DMS114 treated with DMSO at 0.1 percent for 48 hours (cell line): ENCODE data around the gene TMEM131.

Experiments
- DNase-seq: peaks from one replicate; lab custom pipeline; 2025; ENCODE audit not compliant: unreplicated experiment; lab: John Stamatoyannopoulos, UW

Gene TMEM131

GRCh38 chr2:97765933-97766332 is 229.8 kb downstream of the TMEM131 start:
- no peak for DNase-seq

DNA sequence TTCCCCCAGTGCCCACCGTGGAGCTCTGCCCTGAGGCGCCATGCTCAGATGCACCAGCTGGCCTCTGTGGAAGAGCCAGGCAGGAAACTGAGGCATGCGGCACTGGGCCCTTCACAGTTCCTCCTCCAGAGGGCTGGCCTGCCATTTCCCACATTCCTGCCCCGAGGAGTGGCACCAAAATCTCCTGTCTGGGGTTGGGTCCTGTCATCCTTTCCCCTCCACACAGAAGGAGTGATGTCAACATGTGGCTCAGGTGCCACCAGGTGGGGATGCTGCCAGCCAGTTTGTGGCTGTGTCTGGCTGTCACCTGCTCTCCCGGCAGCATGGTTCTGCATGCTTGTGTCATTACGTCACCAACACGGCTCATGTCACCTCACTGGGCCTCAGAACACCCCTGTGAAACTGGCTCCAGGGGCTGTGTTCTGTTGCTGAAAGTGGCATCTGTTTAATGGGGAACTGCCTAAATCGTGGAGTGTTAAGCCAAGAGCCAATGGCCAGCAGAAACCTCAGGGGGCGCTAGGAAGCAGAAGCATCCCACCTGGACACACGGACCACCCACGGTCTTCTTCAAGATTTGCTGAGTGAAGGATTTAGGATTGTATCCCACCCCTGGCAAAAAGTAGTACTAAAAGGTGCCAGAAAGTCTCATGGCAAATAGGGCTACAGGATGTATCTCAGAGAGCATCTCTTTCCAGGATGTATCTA is 231.0 kb downstream of the TMEM131 start:
- DNase-seq: no peak

DNA sequence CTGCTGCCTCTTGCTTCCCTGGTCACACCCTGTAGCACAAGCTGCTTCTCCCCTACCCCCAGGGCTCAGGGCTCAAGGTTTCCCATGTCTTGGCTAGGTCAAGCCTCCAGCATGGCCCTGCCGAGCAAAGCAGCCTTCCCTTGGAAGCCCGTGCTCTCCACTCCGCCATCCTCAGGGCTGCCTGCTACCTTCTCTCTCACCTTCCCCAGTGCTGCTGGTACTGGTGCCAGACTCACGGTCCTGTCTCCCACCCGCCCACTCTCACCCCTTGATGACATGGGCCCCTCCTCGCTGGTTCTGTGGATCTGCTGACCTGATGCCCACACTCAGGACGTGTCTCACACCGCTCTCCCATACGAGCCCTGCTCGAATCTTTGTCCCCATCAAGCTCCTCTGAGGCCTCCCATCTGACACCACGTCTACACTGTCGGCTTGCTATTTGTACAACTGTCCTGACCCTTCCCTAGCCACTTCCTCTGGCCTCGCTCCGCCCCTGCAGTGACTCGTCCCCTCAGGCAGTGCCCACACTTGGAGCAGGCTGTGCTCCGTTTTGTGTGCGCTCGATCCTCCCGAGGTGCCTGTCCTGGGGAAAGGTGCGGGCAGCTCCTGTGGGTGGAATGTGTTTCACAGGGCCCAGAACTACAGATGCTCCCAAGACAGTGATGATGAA is 232.4 kb downstream of the TMEM131 start:
- DNase-seq: no peak

- no peak for DNase-seq
These were observed 234.6 kb downstream of the TMEM131 start for GRCh38 chr2:97761192-97761591.

- DNase-seq: no peak
These were observed 235.2 kb downstream of the TMEM131 start for GRCh38 chr2:97760480-97761049.

GRCh38 chr2:97759727-97760407 is 235.9 kb downstream of the TMEM131 start:
- DNase-seq: no peak

DNA sequence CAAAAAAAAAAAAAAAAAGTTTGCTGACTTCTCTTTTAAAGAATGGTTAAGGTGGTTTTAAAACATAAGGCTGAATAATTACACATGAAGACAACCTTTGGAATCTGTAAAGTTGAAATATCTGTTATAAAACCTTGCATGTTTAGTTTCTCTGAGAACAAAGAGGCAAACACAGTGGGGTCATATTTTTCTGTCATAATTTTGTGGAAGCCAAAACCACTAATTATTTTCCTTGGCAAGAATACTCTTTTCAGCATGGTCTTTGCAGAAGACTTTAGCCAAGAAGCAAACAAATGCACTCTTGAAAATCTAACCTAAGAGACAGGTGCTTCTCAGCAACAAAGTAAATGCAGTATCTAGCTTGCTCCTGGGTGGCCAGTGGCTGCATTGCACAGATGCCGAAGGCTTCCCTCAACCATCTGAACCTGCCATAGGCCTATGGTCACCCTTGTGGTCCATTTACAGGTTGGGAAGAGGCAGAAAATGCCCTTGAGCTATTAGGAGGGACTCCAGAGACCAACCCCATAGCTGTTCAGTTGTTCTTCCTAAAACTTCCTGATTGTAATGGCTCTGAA is 237.5 kb downstream of the TMEM131 start:
- no peak for DNase-seq

DNA sequence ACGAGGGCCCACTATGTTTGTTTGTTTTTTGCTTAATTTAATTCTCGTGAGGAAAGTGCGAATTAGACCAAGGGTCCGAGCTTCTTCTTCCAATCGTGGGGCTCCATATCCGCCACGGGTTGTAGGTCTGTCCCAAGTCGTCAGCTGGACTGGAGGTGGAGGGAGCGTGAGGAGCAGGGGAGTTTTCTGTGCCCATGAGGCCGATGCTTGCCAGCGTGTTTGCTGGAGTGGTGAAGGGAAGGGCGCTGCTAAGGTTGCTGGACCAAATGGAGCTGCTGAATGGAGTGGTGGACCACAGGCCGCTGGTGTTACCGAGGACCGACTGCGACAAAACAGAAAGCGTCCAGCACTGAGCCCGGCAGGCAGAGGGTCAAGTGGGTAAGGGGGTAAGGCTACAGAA is 238.7 kb downstream of the TMEM131 start:
- no peak for DNase-seq

DNA sequence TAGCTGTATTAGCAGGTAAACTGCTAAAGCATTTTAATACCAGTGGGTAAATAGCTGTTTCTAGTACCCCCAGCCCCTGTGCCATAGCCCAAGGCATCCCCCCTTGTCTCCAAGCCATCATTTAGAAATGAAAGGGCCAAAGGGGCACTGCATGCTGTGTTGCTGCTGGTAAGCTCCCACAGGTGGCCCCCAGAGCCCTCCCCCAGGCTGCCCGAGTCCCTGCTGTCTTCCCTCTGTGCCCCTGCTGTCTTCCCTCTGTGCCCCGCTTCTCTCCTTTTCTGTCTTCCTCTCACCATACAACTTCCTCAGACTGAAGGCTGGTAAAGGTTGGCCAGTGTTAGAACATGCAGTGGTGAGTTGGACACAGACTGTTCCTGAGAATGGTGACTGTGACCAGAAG is 240.3 kb downstream of the TMEM131 start:
- DNase-seq: no peak

- DNase-seq: no peak
These were observed 240.9 kb downstream of the TMEM131 start for GRCh38 chr2:97754690-97755346.

GRCh38 chr2:97752342-97753334 is 243.1 kb downstream of the TMEM131 start:
- no peak for DNase-seq

DNA sequence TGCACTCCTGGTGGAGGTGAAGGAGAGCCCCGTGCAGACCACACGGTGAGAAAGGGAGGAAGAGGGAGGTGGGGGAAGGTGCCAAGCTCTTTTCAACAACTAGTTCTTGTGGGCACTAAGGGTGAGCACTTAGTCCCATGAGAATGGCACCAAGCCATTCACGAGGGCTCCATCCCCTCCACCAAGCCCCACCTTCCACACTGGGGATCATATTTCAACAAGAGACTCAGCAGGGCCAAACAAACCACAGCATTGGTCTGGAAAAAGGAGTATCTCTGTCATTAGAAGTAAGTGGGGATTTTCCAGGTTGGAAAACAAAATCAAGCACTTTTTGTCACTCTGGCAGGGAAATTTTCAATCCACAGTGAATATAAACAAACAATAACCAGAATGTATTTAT is 244.0 kb downstream of the TMEM131 start:
- DNase-seq: no peak

DNA sequence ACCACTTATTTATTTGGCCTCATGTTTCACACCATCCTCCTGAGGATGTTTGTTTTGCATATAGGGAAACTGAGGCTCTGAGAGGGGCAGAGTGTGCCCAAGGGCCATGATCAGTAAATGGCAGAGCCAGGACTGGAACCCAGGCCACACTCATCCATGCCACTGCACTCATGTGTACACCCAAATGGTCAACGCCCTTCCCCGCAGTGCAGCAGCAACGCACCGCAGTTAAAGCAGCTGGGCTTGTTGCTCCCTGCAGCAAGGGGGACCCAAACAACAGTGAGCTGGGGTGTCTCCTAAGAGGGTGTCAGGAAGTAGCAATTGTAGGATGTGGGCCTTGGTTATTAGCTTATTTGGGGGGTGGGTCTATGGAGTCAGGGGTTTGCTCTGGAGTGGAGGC is 245.7 kb downstream of the TMEM131 start:
- no peak for DNase-seq

GRCh38 chr2:97749581-97749980 is 246.2 kb downstream of the TMEM131 start:
- DNase-seq: no peak

- no peak for DNase-seq
These were observed 248.0 kb downstream of the TMEM131 start for GRCh38 chr2:97747716-97748115.

GRCh38 chr2:97747285-97747684 is 248.5 kb downstream of the TMEM131 start:
- DNase-seq: no peak

GRCh38 chr2:97745474-97746174 is 250.1 kb downstream of the TMEM131 start:
- no peak for DNase-seq

- DNase-seq: no peak
These were observed 251.8 kb downstream of the TMEM131 start for GRCh38 chr2:97743913-97744312.

DNA sequence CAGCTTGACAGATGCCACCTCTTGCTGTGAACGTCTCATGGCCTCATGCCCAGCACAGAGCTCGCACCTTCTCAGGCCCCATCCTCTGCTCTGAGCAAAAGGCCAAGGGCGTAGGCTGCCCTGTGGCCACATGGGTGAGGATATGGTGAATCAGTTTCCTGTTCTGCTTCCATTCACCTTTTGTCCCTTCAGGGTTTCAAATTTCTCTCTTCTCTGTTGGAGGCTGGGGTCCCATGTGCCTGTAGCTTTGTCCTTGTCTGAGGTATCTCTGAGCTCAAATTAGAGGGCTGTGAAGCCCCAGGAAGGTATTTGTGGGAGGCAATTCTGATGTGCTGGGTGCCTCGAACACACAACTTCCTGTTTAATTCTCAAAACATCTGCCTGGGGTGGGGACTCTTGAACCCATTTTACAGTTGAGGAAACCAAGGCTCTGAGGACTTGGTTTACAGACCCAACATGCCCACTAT is 253.3 kb downstream of the TMEM131 start:
- no peak for DNase-seq
